CD4-positive, alpha-beta T cell (primary cell): ENCODE data around the gene C13orf42. TPM values are rescaled to one million over a fixed set of nuclear protein-coding genes. Genes with fewer than 3 reads are reported as not detected.

Experiments used
- ATAC-seq: fragments of 200-7000 bp; cut with Tn5 transposase; one replicate; pipeline ENCODE4 v1.10.0; 2022; ENCODE audit warnings: mild to moderate bottlenecking; ENCODE audit not compliant: poor library complexity
- CTCF ChIA-PET: fragments of 350-600 bp; sonication (Branson Sonifier 250); formaldehyde crosslinking; loops from one replicate; lab custom pipeline; 2021; ENCODE audit warnings: antibody characterized with exemption, inconsistent platforms; lab: Charles Lee
- POLR2A ChIA-PET: fragments of 350-600 bp; sonication (Branson Sonifier 250); formaldehyde crosslinking; loops from one replicate; lab custom pipeline; 2021; ENCODE audit warnings: antibody characterized with exemption, inconsistent platforms; lab: Charles Lee
- DNase-seq, 14 experiments: peaks; one replicate each; pipeline ENCODE4 v3.0.0-alpha.2; 2013 to 2020; ENCODE audit warnings: mixed read lengths in 2 of 14
- H3K27ac ChIP-seq, 2 donors: one replicate each; pipeline versions ENCODE4 v1.5.1 to v1.7.0; 2013; ENCODE audit warnings: low read length in 2 of 2, low read depth in 1 of 2, mild to moderate bottlenecking in 1 of 2
- H3K27me3 ChIP-seq, 2 experiments: 1 replicate in 1 of 2; 2 replicates in 1 of 2; pipeline versions ENCODE4 v1.6.1 to v1.7.0; 2013; ENCODE audit warnings: low read length in 2 of 2, control low read depth in 1 of 2, mild to moderate bottlenecking in 1 of 2, moderate library complexity in 1 of 2; ENCODE audit not compliant: insufficient read depth in 2 of 2, control insufficient read depth in 1 of 2
- H3K36me3 ChIP-seq: one replicate; pipeline ENCODE4 v1.6.1; 2013; ENCODE audit warnings: low read length, control low read depth; ENCODE audit not compliant: insufficient read depth
- H3K4me1 ChIP-seq: one replicate; pipeline ENCODE4 v1.6.1; 2013; ENCODE audit warnings: low read length, control low read depth; ENCODE audit not compliant: insufficient read depth
- H3K4me3 ChIP-seq: one replicate; pipeline ENCODE4 v1.5.1; 2013; ENCODE audit warnings: mild to moderate bottlenecking, low read length, moderate library complexity
- H3K9me3 ChIP-seq, 2 experiments: 1 replicate in 1 of 2; 2 replicates in 1 of 2; pipeline versions ENCODE4 v1.6.1 to v1.7.0; 2013; ENCODE audit warnings: low read length in 2 of 2, mild to moderate bottlenecking in 2 of 2, control low read depth in 1 of 2, moderate library complexity in 1 of 2; ENCODE audit not compliant: control insufficient read depth in 1 of 2, insufficient read depth in 1 of 2
- H3K27ac Mint-ChIP-seq: one replicate; pipeline ENCODE4 v1.8.0; 2020; ENCODE audit warnings: mixed read lengths
- H3K27me3 Mint-ChIP-seq: one replicate; pipeline ENCODE4 v1.8.0; 2021; ENCODE audit warnings: mixed read lengths
- H3K36me3 Mint-ChIP-seq: one replicate; pipeline ENCODE4 v1.8.0; 2021; ENCODE audit warnings: low read depth, mixed read lengths
- H3K4me1 Mint-ChIP-seq: one replicate; pipeline ENCODE4 v1.8.0; 2021; ENCODE audit warnings: low read depth, mixed read lengths
- H3K4me3 Mint-ChIP-seq: one replicate; pipeline ENCODE4 v1.8.0; 2020; ENCODE audit warnings: mild to moderate bottlenecking, mixed read lengths
- H3K9me3 Mint-ChIP-seq: one replicate; pipeline ENCODE4 v1.8.0; 2020; ENCODE audit warnings: mixed read lengths
- CTCF ChIP-seq: fragments of 200-600 bp; IDR thresholded peaks from one replicate; pipeline ENCODE4 v1.8.0; 2022; ENCODE audit warnings: antibody characterized with exemption, mild to moderate bottlenecking
- intact Hi-C, 2 experiments: fragments of 100-400 bp; cut with DNase I in 1 of 2; cut with micrococcal nuclease in 1 of 2; formaldehyde crosslinking; loops; one replicate each; pipeline versions ENCODE4 v1.15.1 to v1.9.0; 2023 to 2025; cut with DNase I, micrococcal nuclease
- total RNA-seq, 174 experiments: library from RNA in 2 of 174; stranded (reverse) in 2 of 174; gene quantifications; one replicate each; pipeline ENCODE4 v1.2.3 and lab custom pipeline; 2021 to 2026

Gene C13orf42
- total RNA-seq, 2 experiments from 2014 or later, result not detected

- CTCF ChIA-PET, result no interaction called here
- no peak overlapping the region for H3K27ac Mint-ChIP-seq
- POLR2A ChIA-PET, result no interaction called here
- H3K4me1 Mint-ChIP-seq, result no peaks in the 10 kb centered on the region
- H3K36me3 Mint-ChIP-seq, result no peaks in the 10 kb centered on the region
- H3K27me3 ChIP-seq, result no peaks in the 10 kb centered on the region
- H3K27ac ChIP-seq, result no peak overlapping the region
- no peak for TF ChIP-seq CTCF
- H3K4me3 ChIP-seq, result no peak overlapping the region
- H3K9me3 Mint-ChIP-seq, result no peaks in the 10 kb centered on the region
- no peak overlapping the region for H3K4me3 Mint-ChIP-seq
- intact Hi-C loops, result no loop called here
- H3K27me3 Mint-ChIP-seq, result no peaks in the 10 kb centered on the region
- DNase-seq (no peak), ATAC-seq (no peak)
- H3K9me3 ChIP-seq, result no peaks in the 10 kb centered on the region
- H3K4me1 ChIP-seq, result no peaks in the 10 kb centered on the region
- H3K36me3 ChIP-seq, result no peaks in the 10 kb centered on the region
Measured at GRCh38 chr13:51050021-51050830, 60.8 kb downstream of the C13orf42 start.

DNA sequence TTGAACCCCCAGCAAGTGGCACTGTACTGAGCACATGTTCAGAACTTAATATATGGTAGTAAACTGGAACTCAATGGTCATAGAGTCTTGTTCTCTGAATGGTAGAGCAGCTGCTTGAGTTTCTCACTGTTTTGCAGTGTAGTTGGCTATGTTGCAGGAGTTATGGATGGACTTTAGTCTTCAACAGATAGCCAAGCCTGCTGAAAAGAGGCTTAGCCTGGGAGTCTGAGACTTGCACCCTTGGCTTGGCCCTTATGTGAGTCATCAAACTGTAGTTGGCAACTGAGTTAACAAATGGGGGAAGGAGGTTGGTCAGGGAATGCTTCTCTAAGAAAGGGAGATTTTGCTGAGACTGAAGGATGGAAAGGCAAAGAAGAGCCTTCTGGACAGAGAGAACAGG is 62.5 kb downstream of the C13orf42 start:
- Histone ChIP-seq H3K36me3 (no peaks in the 10 kb centered on the region), H3K27me3 (no peaks in the 10 kb centered on the region), H3K4me3 (no peak overlapping the region), H3K9me3 (no peaks in the 10 kb centered on the region), H3K27ac (no peak overlapping the region), H3K4me1 (no peaks in the 10 kb centered on the region)
- ChIA-PET POLR2A (no interaction called here), CTCF (no interaction called here)
- Mint-ChIP-seq H3K9me3 (no peaks in the 10 kb centered on the region), H3K4me3 (no peak overlapping the region), H3K36me3 (no peaks in the 10 kb centered on the region), H3K27me3 (no peaks in the 10 kb centered on the region), H3K27ac (no peak overlapping the region), H3K4me1 (no peaks in the 10 kb centered on the region)
- ATAC-seq, result no peak
- intact Hi-C loops, result no loop called here
- no peak for DNase-seq
- TF ChIP-seq CTCF, result no peak

GRCh38 chr13:51048166-51048461 is 63.0 kb downstream of the C13orf42 start:
- no peak overlapping the region for H3K4me3 Mint-ChIP-seq
- POLR2A ChIA-PET, result no interaction called here
- intact Hi-C loops, result no loop called here
- H3K27me3 ChIP-seq, result no peaks in the 10 kb centered on the region
- ATAC-seq, result no peak
- CTCF ChIA-PET, result no interaction called here
- no peaks in the 10 kb centered on the region for H3K9me3 Mint-ChIP-seq
- no peaks in the 10 kb centered on the region for H3K27me3 Mint-ChIP-seq
- no peaks in the 10 kb centered on the region for H3K36me3 Mint-ChIP-seq
- DNase-seq, result no peak
- H3K4me3 ChIP-seq, result no peak overlapping the region
- no peak overlapping the region for H3K27ac Mint-ChIP-seq
- H3K27ac ChIP-seq, result no peak overlapping the region
- no peak for TF ChIP-seq CTCF
- no peaks in the 10 kb centered on the region for H3K9me3 ChIP-seq
- H3K4me1 Mint-ChIP-seq, result no peaks in the 10 kb centered on the region
- no peaks in the 10 kb centered on the region for H3K36me3 ChIP-seq
- H3K4me1 ChIP-seq, result no peaks in the 10 kb centered on the region
